Suprapubic skin (tissue), 4 donors: ENCODE data around the gene GPC5. TPM values are rescaled to one million over a fixed set of nuclear protein-coding genes. Genes with fewer than 3 reads are reported as not detected.
A peak's percentile ranks its signal among the peaks of the same experiment; 100 is the strongest.

Source experiments
- DNase-seq, 2 donors: peaks; one replicate each; pipeline ENCODE4 v3.0.0-alpha.2; 2019; ENCODE audit warnings: low spot score in 2 of 2
- H3K27ac ChIP-seq: fragments of 200-600 bp; sonication (generic); one replicate; pipeline ENCODE4 v1.5.1; 2019
- H3K27me3 ChIP-seq: fragments of 200-600 bp; sonication (generic); one replicate; pipeline ENCODE4 v1.5.1; 2019
- H3K36me3 ChIP-seq: fragments of 200-600 bp; sonication (generic); one replicate; pipeline ENCODE4 v1.5.1; 2019
- H3K4me1 ChIP-seq: fragments of 200-600 bp; sonication (generic); one replicate; pipeline ENCODE4 v1.5.1; 2019
- H3K4me3 ChIP-seq: fragments of 200-600 bp; sonication (generic); one replicate; pipeline ENCODE4 v1.5.1; 2019; ENCODE audit warnings: mild to moderate bottlenecking
- H3K9me3 ChIP-seq: fragments of 200-600 bp; sonication (generic); one replicate; pipeline ENCODE4 v1.5.1; 2019
- CTCF ChIP-seq, 2 donors: fragments of 200-600 bp in 1 of 2; fragments of 450-650 bp in 1 of 2; sonication (generic) in 1 of 2; IDR thresholded peaks; one replicate each; pipeline ENCODE4 v1.5.1; 2016 to 2019; ENCODE audit warnings: antibody characterized with exemption in 2 of 2, mild to moderate bottlenecking in 1 of 2, moderate library complexity in 1 of 2
- EP300 ChIP-seq: sonication (generic); formaldehyde crosslinking; IDR thresholded peaks from one replicate; pipeline ENCODE4 v1.6.1; 2017; ENCODE audit warnings: antibody characterized with exemption
- POLR2A ChIP-seq, 2 donors: fragments of 450-650 bp; IDR thresholded peaks; one replicate each; pipeline ENCODE4 v1.6.1; 2017; ENCODE audit warnings: antibody characterized with exemption in 2 of 2, mild to moderate bottlenecking in 2 of 2, moderate library complexity in 2 of 2
- POLR2AphosphoS5 ChIP-seq, 3 donors: sonication (generic); formaldehyde crosslinking; IDR thresholded peaks; one replicate each; pipeline ENCODE4 v1.6.1; 2017; ENCODE audit warnings: antibody characterized with exemption in 3 of 3
- WGBS: methylation state at CpG from one replicate; pipeline ENCODE4 v1.1.5; 2018; 5-methylcytosine and 5-hydroxymethylcytosine counted together
- total RNA-seq, 4 donors: library from RNA; depleted of rRNA; stranded (reverse); fragments of >200 nt; gene quantifications; one replicate each; pipeline ENCODE4 v1.1.0, GENCODE V29; 2016

GPC5 gene
- total RNA-seq, 4 donors from 2014 or later: 0.55 TPM; not detected in 3

GRCh38 chr13:91719033-91719432 is 320.6 kb downstream of the GPC5 start:
- WGBS: 15% methylated on average over 3 of the region's 3 CpGs
- no peak for DNase-seq

GRCh38 chr13:91721413-91721812 is 323.0 kb downstream of the GPC5 start:
- 60% methylated on average over 3 of the region's 3 CpGs for WGBS

More at GRCh38 chr13:91719033-91719432, 320.6 kb downstream of the GPC5 start:
- H3K9me3 ChIP-seq: no peaks in the 10 kb centered on the region
- H3K27me3 ChIP-seq: no peaks in the 10 kb centered on the region
- H3K4me1 ChIP-seq: no peaks in the 10 kb centered on the region
- H3K4me3 ChIP-seq: no peak overlapping the region
- no peaks in the 10 kb centered on the region for H3K36me3 ChIP-seq
- H3K27ac ChIP-seq: no peak overlapping the region
- TF ChIP-seq CTCF (IDR thresholded peaks at IDR 0.05) (no peak), POLR2A (IDR thresholded peaks at IDR 0.05) (no peak), EP300 (no peak), POLR2AphosphoS5 (IDR thresholded peaks at IDR 0.05) (no peak)

GRCh38 chr13:91722267-91722884 is 324.0 kb downstream of the GPC5 start:
- no peaks in the 10 kb centered on the region for H3K36me3 ChIP-seq
- H3K4me3 ChIP-seq: no peak overlapping the region
- H3K4me1 ChIP-seq: no peaks in the 10 kb centered on the region
- H3K9me3 ChIP-seq: no peaks in the 10 kb centered on the region
- no peak for TF ChIP-seq POLR2AphosphoS5 (IDR thresholded peaks at IDR 0.05)
- TF ChIP-seq CTCF (IDR thresholded peaks at IDR 0.05): peak; percentile 9 to 27
- no peak for DNase-seq
- WGBS: 22% methylated on average over 4 of the region's 4 CpGs
- no peaks in the 10 kb centered on the region for H3K27me3 ChIP-seq
- H3K27ac ChIP-seq: no peak overlapping the region

More at GRCh38 chr13:91721413-91721812, 323.0 kb downstream of the GPC5 start:
- Histone ChIP-seq H3K4me3 (no peak overlapping the region), H3K4me1 (no peaks in the 10 kb centered on the region), H3K9me3 (no peaks in the 10 kb centered on the region), H3K27me3 (no peaks in the 10 kb centered on the region), H3K27ac (no peak overlapping the region), H3K36me3 (no peaks in the 10 kb centered on the region)
- no peak for DNase-seq
- TF ChIP-seq POLR2AphosphoS5 (IDR thresholded peaks at IDR 0.05): no peak
- TF ChIP-seq CTCF (IDR thresholded peaks at IDR 0.05): no peak
- no peak for TF ChIP-seq POLR2A (IDR thresholded peaks at IDR 0.05)
- TF ChIP-seq EP300: no peak

- 80% methylated on average over 3 of the region's 3 CpGs for WGBS
- H3K4me3 ChIP-seq: no peak overlapping the region
- no peaks in the 10 kb centered on the region for H3K4me1 ChIP-seq
- no peaks in the 10 kb centered on the region for H3K9me3 ChIP-seq
- no peak overlapping the region for H3K27ac ChIP-seq
- H3K36me3 ChIP-seq: no peaks in the 10 kb centered on the region
- TF ChIP-seq EP300 (no peak), POLR2A (IDR thresholded peaks at IDR 0.05) (no peak), CTCF (IDR thresholded peaks at IDR 0.05) (no peak), POLR2AphosphoS5 (IDR thresholded peaks at IDR 0.05) (no peak)
- no peak for DNase-seq
- H3K27me3 ChIP-seq: no peaks in the 10 kb centered on the region
Observed at GRCh38 chr13:91724591-91724990, 326.2 kb downstream of the GPC5 start.

GRCh38 chr13:91725646-91726045 is 327.2 kb downstream of the GPC5 start:
- TF ChIP-seq CTCF (IDR thresholded peaks at IDR 0.05) (no peak), POLR2A (IDR thresholded peaks at IDR 0.05) (no peak), POLR2AphosphoS5 (IDR thresholded peaks at IDR 0.05) (no peak), EP300 (no peak)
- H3K27me3 ChIP-seq: no peaks in the 10 kb centered on the region
- no peak overlapping the region for H3K27ac ChIP-seq
- no peaks in the 10 kb centered on the region for H3K9me3 ChIP-seq
- H3K36me3 ChIP-seq: no peaks in the 10 kb centered on the region
- no peak for DNase-seq
- no peaks in the 10 kb centered on the region for H3K4me1 ChIP-seq
- 56% methylated on average over 4 of the region's 4 CpGs for WGBS
- H3K4me3 ChIP-seq: no peak overlapping the region
